ENCODE results near the gene SPSB3.

The SPSB3 gene

DNA sequence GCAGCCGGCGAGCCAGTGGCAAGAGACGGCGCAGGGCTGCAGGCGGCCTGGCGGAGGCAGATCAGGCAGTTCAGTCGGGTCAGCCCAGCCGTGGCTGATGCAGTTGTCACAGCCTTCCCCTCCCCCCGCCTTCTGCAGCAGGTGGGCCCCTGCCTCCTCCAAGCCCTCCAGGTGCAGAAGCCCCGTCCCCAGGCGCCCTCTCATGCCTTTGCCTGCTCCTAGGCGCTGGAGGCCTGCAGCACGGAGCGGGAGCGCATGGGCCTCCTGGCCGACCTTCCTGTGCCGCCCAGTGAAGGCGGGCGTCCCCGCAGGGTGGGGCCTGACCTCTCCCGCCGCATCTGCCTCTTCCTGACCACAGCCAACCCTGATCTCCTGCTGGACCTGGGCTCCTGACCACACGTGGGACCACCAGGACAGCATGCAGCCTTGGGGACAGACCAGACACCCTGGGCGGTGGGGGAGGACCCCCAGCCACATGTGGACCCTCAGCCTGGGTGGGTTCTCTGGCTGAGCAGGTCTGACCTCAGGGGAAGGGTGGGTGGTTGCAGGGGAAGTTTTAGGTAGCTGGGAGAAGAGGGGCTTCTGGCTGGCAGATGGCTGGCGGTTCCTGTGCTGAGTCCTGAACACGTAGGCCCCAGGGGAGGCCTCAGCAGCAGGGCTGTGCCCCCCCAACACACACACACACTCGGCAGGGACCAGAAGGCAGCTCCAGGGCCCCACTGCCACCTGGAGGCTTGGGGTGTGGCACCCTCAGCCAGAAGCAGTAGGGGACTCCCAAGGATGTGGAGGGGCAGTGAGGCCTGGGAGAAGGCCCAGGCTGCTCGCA is 6.3 kb downstream of the SPSB3 start:
- in situ Hi-C loops (cut with MboI; ENCODE audit: low sequenced_read_pairs): no loop called here

DNA sequence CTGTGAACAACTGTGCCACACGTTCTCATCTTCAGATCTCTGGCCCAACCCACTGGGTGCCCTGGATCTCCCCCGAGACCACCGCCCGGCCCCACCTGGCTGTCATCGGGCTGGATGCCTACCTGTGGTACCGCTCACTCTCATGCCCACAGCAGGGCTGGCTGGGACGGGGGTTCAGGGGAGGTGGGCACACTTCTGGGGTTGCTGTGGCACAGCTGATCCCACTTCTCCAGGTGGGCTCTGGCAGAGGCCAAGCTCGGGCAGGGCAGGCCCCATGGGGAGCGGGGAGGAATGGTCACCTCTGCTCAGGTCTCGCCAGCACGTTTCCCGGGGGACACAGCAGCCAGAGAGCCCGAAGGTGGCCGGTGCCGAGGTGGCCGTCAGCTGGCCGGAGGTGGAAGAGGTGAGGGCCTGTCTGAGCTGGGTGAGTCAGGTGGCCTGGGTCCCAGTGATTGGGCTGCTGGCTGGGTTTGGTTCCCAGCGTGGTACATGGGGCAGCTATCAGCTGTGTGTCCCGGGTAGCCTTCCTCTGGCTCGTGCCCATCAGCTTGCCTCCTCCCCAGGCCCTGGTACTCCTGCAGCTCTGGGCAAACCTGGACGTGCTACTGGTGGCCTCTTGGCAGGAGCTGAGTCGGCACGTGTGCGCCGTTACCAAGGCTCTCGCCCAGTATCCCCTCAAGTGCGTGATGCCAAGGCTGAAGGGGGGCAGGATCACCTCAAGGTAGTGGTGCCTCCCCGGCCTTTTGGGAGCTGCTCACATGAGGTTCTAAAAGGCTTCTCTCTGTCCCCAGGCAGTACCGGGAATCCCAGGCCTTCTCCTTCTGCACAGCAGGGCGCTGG is 7.1 kb downstream of the SPSB3 start:
- in situ Hi-C loops (cut with MboI; ENCODE audit: low sequenced_read_pairs): no loop called here

DNA sequence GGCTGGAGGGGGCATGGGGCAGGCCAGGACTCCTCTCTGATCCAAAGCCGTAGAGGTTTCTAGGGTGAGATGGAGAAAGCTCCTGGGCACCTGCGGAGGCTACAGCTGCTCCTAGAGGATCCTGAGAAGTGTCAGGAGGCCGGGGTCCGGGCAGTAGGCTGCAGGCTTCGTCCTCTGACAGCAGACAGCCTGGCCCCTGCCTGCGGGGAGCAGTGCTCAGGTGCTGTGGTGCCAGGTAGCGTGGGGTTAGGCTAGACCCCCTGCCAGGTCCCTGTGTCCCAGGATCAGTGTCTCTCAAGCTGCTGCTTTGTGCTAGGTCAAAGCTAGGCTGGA is 8.0 kb downstream of the SPSB3 start:
- in situ Hi-C loops (cut with MboI; ENCODE audit: low sequenced_read_pairs): no loop called here

DNA sequence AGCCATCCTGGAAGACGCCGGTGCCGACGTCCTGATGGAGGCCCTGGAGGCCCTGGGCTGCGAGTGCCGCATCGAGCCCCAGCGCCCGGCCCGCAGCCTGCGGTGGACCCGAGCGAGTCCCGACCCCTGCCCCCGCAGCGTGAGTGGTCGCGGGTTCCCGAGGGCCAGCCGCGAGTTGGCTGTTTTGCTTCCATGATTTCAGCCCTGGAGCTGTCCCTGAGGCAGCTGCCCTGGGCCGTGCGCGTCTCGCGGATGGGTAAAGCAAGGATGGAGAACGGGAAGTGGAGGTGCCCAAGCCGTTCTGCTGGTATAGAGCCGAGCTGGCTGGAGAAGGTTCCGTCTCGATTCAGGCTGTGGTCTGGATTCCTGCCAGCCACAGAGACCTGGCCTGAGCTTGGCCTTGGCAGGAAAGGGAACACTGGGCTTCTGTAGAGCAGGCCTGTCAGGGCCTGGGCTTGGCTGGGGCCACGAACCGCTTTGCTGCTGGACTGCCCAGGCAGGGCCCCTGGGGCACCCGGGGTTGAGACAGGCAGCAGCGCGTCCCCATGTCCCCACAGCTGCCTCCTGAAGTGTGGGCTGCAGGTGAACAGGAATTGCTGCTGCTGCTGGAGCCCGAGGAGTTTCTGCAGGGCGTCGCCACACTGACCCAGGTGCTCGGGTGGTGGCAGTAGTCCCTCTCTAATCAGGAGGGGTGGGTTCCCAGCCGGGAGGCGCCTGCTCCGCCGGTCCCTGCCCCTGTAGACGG is 8.5 kb downstream of the SPSB3 start:
- in situ Hi-C loops (cut with MboI; ENCODE audit: low sequenced_read_pairs): no loop called here

DNA sequence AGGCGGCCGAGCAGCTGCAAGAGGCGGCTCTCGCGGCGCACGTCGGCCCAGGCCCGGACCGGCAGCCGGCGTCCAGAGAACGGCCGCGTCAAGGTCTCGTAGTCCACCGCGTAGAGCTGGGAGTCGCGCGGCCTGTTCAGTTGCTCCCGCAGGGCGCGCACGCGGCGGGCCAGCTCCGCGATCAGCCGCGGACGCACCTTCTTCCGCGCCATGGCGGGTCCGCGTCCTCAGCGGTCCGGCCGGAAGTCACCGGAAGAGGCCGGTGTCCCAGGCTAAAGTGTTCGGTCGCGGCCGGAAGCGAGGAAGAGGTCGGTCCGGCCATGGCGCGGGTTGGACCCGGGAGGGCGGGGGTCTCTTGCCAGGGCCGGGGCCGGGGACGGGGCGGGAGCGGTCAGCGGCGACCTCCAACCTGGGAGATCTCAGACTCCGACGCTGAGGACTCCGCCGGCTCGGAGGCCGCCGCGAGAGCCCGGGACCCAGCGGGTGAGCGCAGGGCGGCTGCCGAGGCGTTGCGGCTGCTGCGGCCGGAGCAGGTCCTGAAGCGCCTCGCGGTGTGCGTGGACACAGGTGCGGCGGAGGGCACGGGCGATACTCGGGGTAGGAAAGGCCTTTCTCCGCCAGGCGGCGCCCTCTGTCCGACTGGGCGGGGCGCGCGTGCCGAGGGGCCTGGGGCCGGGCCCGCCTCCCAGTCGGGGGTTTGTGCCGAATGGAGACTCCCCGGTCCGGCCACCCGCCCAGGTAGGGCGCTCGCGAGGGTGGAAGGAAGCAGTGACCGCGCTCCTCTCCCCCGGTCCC is 9.3 kb downstream of the SPSB3 start, which contains the start of gene MRPS34:
TSS of gene MRPS34 (minus strand) at position 227 of the 795 bp plus-strand sequence. CDS start at position 212, 15 bp downstream.
- in situ Hi-C loops (cut with MboI; ENCODE audit: low sequenced_read_pairs): no loop called here

DNA sequence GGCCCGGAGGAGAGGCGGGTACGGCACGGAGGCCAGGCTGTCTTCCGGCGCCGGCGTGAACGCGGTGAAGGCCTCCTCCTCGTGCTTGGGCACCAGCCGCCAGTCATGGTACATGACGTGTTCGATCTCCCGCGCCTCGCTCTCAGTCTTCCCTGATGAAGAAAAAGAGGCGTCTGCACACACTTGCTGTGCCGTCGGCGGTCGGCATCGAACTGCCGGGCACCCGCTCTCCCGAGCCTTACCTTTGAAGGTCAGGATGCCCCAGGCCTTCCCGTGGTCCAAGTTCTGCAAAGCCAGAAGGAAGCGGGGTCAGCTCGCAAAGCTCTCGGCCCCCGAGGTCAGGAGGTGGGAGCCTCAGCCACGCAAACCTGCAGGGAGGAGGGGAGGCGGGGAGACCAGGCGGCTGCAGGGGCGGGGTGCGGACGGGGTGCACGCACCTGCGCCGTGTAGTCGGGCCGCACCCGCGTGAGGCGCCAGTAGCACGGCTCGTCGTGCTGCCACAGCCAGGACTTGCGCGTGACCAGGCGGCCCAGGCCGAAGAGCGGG is 9.9 kb downstream of the SPSB3 start, which contains the start of gene EME2:
TSS of gene EME2 (plus strand) at position 449 of the 546 bp plus-strand sequence. CDS start 418 bp downstream, outside the sequence.
- in situ Hi-C loops (cut with MboI; ENCODE audit: low sequenced_read_pairs): no loop called here

DNA sequence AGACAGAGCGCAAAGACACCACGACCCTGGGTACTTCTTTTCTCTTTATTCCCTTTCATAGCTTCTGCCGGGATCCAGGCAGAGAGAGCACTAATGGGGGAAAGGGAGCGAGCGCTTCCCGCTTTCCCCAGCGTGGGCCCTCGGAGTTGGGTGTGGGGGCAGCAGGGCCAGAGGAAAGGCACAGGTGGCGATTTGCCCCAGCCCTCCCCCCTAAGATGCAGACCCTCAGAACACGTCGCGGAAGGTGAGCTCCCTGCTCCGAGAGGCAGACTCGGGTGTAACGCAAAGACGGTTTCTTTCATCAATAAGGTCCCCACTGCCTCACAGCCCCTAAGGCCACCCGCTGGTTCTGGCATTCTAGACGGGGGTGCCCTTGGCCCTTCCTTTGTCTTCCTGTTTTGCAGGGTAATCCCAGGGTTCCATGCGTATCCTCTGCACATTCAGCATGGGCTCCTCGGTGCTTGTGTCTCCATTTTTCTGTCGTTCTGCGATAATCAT is 10.5 kb downstream of the SPSB3 start:
- in situ Hi-C loops (cut with MboI; ENCODE audit: low sequenced_read_pairs): no loop called here

DNA sequence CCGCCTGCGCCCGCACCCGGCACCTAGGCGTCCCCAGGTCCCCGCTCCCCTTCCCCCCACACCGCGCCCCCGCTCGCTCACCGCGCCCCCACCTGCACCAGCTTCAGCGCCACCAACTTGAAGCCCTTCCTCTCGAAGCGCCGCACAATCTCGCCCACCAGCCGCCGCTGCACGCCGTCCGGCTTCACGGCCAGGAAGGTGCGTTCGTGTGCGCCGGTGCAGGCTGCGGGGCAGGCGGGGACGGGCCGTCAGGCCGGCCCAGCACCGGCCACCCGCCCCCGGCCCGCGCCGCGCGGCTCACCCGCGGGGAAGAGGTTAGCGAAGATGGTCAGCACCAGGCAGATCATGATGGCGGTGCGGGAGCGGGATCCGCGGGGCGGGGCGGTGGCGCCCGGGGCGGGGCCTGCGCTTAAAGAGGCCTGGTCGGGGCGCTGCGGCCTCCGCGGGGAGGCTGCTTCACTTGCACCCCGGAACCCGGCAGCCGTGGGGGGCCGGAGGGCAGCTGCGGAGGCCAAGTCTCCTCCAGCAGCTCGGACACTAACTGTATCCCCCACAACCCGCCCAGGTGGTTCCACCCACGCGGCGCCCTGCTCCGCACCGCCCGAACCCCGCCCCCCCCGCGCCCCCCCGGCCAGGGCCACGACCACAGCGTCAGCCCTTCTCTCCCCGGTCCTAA is 11.0 kb downstream of the SPSB3 start, which contains the start of gene NME3:
TSS of gene NME3 (minus strand) at position 356 of the 676 bp plus-strand sequence. CDS start at position 347, 9 bp downstream.
- in situ Hi-C loops (cut with MboI; ENCODE audit: low sequenced_read_pairs): no loop called here

DNA sequence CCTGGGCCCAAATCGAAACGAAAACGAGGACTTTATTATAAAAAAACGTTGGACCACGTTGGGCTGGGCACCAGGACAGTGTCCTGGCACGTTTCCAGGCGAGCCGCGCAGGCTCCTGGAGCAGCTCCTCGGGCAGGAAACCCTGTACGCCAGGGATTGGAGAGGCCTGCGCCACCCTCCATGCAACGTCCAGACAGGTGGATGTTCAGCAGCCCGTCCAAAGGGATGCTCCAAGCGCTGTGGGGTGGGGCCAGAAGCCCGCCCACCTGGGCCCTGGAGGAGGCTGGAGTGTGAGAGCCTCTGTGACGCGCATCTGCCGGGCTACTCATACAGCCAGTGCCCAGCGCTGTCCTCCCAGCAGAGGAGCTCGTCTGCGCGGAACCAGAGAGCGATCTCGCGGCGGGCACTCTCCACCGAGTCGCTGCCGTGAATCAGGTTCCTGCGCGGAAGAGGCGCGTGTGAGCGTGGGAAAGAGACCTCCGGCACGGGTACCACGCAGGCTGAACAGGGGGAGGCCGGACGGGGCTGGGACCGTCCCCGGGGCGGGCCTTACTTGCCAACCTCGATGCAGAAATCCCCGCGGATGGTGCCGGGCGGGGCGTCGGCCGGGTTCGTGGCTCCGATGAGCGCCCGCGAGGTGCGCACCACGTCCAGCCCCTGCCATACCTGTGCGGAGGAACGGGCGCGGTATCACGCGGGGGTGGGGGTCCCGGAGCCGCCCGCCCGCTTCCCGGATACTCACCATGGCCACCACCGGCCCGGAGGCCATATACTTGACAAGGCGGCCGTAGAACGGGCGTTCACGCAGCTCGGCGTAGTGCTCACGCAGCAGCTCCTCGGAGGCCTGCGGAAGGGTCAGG is 11.8 kb downstream of the SPSB3 start:
- in situ Hi-C loops (cut with MboI; ENCODE audit: low sequenced_read_pairs): no loop called here

DNA sequence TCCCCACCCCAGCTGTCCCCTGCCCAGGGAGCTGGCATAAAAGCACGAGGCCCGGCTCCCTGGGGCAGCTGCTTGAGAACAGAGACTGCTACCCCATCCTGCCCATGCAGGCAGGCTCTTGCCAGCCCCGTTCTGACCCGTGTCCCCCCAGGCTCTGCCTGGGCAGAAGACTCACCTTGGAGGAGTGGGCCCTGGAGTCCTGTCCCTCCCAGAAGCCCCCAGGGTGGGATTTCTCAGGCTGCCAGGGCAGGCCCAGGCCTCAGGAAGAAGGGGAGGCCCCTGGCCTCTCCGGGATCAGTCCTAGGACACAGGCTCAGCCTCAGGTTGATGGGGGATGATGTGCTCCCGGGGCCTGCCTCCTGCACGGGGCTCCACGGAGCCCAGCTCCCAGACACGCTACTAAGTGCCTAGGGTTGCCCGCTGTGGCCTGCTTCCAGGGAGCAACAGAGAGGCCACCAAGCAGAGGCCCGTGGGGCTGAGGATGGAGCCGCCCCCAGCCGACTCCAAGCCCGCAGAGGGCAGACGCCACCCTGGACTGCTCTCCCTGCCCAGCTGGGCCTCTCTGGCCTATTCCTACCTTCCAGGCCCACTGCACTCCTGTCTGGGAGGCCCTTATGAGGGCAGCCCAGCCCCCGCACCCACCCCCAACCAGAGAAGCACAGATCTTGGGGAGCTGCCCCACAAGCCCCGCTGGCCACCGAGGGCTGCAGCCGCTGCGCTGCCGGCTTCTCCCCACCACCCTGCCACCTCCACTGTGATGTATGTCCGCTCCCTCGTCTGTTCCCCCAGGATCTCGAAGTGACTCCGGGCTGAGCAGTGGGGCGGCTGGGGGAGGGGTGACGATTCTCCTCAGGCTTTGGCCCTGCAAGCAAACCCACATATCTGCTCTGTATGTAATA is 12.7 kb downstream of the SPSB3 start:
- in situ Hi-C loops (cut with MboI; ENCODE audit: low sequenced_read_pairs): no loop called here

DNA sequence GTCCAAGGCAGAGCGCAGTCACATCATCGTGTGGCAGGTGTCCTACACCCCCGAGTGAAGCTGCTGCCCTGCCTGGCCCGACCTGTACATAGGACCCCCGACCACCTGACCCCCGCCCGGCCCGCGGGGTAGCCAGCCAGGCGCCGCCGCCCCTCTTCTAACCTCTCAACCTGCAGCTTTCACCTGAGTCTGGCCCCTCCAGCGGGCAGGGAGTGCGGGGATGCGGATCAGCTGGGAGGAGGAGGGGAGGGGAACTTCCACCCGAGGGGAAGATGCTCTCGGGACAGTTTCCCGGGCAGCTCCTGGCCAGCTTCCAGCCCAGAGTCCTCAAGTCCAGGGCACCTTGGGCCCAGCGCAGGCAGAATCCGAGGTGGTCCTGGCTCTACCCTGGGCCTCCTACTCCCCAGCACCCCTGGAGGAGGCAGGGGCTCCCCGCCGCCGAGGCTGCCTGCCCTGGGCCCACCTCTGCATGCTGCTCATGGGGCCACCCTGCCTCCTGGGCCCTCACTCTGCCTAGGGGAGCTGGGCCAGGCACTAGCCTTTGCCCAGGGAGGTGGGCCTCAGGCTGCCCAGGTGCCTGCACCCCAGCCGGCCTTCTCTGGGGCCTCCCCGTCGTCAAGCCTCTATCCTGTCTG is 13.5 kb downstream of the SPSB3 start:
- in situ Hi-C loops (cut with MboI; ENCODE audit: low sequenced_read_pairs): no loop called here

DNA sequence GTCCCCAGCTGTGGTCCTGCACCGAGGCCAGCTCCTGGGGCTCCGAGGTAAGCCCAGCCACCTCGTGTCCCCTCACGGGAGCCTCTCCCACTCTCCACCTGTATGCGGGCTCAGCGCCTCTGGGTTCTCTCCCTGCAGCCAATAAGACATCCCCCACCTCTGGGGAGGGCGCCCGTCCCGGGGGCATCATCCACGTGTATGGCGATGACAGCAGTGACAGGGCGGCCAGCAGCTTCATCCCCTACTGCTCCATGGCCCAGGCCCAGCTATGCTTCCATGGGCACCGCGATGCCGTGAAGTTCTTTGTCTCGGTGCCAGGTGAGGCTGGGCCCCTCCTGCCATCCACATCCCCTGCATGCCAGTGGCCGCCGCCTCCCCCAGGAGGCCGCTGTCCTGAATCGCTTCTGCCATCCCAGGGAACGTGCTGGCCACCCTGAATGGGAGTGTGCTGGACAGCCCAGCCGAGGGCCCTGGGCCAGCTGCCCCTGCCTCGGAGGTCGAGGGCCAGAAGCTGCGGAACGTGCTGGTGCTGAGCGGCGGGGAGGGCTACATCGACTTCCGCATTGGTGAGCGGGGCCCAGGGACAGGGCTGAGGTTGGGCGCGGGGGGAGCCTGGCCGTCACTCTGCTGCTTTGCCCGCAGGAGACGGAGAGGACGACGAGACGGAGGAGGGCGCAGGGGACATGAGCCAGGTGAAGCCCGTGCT is 14.2 kb downstream of the SPSB3 start:
- in situ Hi-C loops (cut with MboI; ENCODE audit: low sequenced_read_pairs): no loop called here

DNA sequence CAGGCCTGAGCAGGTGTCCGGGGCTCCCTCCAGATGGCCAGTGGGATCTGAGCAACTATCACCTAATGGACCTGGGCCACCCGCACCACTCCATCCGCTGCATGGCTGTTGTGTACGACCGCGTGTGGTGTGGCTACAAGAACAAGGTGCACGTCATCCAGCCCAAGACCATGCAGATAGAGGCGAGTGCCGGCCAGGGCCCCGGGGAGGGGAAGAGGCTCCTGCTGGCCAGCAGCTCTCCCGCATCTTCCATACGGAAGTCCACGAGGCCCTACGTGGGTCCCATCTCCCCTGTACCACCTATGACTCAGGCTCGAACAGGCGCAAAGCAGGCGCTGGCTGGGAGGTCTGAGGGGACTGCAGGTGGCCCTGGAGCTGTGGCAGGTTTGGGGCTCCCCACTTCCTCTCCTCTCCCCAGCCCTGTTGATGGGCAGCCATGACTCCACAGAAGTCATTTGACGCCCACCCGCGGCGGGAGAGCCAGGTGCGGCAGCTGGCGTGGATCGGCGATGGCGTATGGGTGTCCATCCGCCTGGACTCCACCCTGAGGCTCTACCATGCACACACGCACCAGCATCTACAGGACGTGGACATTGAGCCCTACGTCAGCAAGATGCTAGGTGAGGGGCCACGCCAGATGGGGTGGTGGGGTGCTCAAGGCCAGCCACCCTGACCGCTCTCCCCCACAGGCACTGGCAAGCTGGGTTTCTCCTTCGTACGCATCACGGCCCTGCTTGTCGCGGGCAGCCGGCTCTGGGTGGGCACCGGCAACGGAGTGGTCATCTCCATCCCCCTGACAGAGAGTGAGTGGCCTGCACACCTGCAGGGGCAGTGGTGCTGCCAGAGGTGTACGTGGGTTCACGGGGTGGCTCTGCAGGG is 15.0 kb downstream of the SPSB3 start:
- in situ Hi-C loops (cut with MboI; ENCODE audit: low sequenced_read_pairs): no loop called here

DNA sequence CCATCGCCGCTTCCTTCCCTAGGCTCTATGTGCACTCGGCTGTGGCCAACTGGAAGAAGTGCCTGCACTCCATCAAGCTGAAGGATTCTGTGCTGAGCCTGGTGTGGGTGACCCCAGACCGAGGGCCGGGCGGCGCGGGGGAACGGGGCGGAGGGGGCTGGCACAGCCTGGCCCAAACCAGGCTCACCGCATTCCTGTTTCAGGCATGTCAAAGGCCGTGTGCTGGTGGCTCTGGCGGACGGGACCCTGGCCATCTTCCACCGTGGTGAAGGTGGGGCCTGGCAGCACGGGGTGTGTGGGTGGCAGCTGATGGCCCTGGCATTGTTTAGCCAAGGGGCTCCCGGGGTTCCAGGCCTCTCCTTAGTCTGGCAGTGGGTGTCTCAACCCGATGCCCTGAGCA is 15.7 kb downstream of the SPSB3 start:
- in situ Hi-C loops (cut with MboI; ENCODE audit: low sequenced_read_pairs): no loop called here

DNA sequence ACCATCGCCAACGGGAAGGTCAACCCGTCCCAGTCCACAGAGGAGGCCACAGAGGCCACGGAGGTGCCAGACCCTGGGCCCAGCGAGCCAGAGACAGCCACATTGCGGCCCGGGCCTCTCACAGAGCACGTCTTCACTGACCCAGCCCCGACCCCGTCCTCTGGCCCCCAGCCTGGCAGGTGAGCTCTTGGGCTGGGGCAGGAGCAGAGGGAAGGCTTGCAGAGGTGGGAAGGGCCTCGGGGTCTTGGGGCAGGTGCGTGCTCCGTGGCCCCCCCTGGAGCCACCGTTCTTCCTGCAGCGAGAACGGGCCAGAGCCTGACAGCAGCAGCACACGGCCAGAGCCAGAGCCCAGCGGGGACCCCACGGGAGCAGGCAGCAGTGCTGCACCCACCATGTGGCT is 16.1 kb downstream of the SPSB3 start:
- in situ Hi-C loops (cut with MboI; ENCODE audit: low sequenced_read_pairs): no loop called here
